HG03575 (cell line): ENCODE data around the gene UBE2S.
"Not testable (repeated sequence)": the region's sequence is repeated elsewhere in the genome, so short reads cannot be mapped to it uniquely, and the experiment has no call there.

Experiments used
- ATAC-seq: cut with Tn5 transposase; IDR thresholded peaks from one replicate; pipeline ENCODE4 v1.9.1; 2021; ENCODE audit not compliant: unreplicated experiment, insufficient number of reproducible peaks, low FRiP score; ENCODE audit errors: extremely low read depth

UBE2S gene

DNA sequence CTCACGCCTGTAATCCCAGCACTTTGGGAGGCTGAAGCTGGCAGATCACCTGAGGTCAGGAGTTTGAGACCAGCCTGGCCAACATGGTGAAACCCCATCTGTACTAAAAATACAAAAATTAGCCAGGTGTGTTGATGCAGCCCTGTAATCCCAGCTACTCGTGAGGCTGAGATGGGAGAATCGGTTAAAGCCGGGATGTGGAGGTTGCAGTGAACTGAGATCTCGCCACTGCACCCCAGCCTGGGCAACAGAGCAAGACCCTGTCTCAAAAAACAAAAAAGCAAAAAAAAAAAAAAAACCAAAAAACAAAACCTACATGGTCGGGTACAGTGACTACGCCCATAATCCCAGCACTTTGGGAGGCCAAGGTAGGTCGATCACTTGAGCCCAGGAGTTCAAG is 1.6 kb upstream of the UBE2S start:
- ATAC-seq: not testable (repeated sequence)

DNA sequence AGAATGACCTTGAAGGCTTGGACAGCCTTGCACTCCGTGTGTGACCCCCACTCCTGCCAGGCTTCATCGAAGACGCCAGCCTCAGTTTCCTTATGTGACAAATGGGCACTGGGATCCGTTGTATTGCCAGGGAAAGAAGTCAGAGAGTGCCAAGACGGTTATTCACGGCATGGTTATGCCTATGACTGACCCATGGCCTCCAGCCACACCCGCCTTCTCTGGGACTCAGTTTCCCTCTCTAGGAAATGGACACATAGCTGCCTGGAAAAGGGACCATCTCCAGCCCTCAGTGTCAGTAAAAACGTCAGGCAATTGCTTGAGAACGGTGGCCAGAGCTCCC is 915 bp upstream of the UBE2S start:
- no peak for ATAC-seq

DNA sequence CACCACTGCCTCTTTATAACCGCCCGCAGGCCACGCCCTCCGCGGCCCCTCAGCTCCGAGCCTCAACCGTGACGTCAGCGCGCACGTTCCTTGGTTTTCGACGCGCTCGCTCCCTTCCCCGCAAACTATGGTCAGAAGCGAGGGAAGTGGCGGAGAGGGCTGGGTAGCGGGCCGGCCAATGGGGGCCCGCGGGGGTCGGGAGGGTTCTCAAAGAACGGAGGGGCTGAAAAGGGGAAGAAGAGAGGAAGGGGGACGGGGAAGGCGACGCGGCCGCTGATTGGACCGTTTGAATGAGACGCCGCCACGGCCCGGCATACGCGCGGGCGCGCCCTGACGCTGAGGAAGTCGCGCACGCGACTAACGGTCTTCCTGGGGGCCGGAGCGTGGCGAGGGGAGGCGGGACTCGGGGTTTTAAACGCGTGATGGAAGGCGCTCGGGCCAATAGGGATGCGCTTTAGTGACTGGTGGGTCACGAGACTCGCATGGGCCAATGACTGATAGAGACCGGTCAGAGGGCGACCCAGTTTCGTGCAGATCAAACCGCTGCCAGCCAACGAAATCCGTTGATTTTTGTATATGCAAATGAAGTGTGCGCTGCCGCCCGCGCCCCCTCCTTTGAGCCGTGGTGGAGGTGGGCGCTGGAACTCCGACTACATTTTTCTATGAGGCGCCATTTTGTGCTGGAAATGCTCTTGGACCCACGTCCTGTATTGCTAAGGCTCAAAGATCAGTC is 378 bp upstream of the UBE2S start:
- peak; percentile 42 for ATAC-seq

DNA sequence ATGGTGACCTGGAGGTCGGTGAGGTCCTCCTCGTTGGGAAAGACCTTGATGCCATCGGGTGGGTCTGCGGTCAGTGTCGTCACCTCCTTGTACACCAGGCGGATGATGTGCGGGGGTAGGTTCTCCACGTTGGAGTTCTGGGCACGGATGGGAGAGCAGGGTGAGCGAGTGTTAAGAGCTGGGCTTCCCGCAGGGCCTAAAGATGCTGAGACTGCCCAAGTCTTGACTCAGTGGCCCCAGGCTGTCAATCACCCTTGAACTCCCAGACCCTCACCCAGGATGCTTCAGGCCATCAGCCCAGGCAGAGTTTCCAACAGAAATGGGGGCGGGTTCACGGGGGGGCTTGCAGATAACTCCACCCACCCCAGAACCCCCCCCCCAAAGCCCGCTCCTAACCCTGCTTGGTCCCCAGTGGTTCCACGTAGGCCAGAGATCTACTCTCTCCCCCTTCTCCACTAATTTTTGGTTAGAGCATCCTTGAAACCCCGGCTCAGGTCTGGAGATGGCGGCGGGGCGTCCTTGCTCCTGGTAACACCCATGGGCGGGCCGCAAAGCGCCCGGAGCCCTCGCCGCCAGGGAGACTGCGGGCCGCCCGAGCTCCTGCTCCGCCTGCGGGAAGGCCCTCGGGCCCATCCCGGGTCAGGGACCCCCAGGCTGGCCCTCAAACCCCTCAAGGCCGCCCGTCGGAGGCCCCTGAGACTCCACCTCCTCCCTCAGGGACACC is 600 bp downstream of the UBE2S start:
- ATAC-seq: no peak

DNA sequence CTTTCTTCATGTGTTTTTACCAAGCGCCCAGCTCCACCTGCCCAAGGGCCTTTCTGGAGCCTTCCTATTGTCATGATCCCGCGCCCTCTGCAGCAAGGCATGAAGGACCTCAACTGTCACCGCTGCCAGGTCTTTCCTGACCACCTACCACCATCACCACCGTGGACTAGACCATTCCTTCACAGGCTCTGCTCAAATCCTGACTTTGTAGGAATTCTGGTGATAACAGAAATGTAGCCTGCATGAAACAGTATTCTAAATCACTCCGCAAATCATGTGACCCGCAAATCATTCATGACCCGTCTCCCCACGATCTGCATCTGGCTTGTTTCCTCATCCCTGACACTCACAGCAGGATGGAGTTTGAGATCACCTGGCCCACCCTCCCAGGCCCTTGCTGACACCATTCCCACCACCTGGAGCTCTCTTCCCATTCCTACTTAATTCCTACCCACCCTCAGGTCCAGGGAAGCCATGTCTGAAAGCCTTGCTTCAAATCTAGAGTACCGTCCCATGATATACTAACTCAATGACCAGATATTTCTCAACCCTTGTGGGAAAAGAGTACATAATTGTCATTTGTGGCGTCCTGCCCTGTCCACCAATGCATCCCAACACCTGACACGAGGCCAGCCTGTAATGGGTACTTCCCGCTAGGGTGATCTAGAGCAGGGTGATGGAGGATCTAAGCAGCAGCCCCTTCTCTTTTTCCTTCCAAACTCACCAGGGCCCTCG is 1.3 kb downstream of the UBE2S start:
- ATAC-seq: no peak

DNA sequence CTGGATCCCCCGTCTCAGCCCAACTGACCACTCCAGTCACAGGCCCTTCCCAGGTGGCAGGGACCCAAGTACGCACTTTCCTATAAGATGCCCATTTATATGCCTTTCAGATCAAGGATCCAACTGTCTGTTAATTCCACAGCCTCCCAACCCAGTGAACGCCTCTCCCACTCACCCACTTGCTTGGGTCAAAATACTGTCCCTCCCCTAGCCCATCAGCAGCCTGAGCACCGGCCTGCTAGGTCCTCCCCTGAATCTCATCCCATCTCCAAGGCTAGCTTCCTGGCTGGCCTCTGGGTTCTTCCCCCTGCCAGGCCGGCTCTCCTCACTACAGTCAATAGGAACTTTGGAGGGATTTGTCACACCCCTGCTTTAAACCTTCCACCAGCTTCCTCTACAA is 1.9 kb downstream of the UBE2S start:
- no peak for ATAC-seq

DNA sequence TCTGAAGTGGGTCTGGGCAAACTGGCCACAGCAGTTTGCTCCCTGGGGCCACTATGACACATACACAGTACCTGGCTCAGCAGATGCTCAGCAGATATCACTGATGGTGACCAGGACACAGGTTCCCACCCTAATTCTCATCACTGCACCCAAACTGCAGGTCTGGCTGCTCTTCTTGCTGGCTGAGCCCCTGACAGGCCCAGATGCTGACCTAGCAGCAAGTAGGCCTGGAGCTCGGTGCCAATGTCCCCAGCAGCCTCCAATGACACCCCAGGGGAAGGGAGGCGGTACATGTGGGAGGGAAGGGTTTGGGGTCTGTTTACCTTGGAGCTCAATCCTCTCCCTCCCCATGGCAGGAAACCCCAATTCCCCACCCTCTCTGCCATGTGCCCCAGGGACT is 5.1 kb downstream of the UBE2S start:
- ATAC-seq: no peak

DNA sequence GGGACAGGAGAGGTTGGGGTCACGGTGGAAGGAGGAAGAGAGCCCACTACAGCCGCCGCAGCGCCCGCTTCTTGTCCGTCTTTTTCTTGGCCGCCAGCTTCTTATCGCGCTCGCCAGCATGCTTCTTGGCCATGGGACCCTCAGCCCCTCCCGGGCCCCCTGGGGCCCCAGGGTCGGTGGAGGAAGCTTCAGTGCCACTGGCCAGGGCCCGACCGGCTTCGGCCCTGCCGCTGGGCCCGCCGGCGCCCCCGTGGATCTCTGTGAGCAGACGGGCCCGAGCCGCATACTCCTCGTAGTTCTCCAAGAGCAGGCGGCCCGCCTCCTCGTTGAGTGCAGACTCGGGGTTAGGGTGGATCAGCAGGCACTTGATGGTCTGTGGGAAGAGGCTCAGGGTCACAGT is 6.2 kb downstream of the UBE2S start:
- ATAC-seq: not testable (repeated sequence)

DNA sequence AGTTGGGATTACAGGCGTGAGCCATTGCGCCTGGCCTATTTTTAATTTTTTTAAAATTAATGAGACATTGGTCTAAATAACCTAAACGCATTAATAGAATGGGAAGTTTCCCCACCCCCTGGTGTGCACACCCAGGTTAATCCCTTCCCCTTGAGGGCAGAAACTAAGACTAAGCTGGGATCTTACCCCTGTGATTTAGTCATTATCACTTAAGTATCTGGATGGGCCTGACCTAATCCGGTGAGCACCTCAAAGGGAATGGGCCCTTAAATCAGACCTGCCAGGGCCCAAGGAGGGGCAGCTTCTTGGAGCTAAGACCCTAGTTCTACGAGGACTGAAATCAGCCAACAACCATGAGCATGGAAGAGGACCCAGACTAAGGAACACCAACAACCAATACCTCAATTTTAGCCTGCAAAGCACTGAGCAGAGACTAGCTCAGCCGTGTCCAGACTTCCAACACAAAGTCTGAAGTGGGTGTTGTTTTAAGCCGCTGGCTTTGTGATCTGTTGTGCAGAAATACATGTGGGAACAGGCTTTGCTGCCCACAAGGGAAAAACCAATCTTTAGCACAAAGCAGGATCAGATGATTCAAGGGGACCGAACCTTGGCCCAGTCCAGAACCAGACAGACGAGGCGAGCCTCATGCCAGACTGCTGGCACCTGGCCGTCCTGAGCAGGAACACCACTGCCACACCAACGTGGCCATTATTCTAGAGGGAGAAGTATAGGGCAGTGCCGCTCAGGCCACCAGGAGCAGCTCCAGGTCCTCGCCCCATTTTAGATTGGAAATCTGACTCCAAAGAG is 7.1 kb downstream of the UBE2S start:
- ATAC-seq: no peak

DNA sequence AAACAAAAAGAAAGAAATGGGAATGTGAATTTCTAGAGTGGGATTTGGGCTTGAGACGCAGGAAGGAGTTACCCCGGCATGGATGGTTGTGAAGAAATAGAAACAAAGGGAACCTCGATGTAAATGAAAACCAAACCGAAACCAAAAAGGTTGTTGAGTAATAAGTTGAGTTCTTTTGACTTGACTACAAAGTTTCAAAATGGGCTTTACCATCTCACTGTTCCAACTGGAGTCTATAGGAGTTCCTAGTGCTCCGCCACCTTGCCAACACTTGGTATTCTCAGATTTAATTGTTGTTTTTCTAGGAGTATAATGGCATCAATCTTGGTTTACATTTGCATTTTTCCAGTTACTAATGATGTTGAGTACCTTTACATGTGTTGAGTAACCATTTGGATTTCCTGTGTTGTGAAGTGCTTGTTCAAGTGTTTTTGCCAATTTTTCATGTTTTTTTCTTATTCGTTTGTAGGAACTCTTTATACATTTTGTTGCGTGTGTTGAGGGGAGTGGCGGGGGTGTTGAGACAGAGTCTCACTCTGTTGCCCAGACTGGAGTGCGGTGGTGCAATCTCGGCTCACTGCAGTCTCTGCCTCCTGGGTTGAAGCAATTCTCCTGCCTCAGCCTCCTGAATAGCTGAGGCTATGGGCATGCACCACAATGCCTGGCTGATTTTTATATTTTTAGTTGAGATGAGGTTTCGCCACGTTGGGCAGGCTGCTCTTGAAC is 9.2 kb downstream of the UBE2S start:
- ATAC-seq: no peak

DNA sequence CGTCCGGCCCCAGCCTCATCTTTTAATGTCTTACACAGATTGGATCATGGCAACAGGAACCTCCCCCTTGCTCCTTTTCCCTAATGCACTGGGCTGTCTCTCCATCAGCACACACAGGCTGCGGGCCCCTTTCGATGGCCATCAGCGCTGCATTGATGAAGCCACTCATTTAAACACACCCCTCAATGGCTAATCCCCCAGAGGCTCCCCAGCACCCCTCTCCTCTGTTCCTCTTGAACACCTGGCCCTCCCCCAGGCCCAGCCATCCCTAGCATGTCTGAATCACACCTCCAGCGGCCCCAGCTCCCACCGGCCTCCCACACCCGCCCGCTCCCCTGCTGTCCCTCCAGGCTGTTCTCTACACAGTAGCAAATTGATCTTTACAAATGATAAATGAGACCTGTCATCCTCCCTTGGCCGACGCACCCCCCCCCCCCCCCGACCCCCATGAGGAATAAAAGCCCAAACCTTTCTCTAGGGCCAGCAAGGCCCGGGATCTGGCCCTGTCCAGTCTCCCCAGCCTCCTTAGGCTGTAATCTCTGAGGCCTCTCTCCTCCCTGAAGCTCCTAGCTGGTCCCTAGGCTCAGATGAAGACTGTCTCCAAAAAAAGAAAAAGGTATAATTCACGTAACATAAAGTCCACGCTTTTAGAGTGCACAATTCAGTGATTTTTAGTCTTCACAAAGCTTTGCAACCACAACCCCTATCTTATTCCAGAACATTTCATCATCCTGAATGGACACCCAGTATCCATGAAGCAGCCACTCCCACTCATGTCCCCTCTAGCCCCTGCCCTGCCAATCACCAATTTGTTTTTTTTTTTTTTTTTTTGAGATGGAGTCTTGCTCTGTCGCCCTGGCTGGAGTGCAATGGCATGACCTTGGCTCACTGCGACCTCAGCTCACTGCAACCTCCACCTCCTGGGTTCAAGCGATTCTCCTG is 14.5 kb downstream of the UBE2S start:
- ATAC-seq: no peak

DNA sequence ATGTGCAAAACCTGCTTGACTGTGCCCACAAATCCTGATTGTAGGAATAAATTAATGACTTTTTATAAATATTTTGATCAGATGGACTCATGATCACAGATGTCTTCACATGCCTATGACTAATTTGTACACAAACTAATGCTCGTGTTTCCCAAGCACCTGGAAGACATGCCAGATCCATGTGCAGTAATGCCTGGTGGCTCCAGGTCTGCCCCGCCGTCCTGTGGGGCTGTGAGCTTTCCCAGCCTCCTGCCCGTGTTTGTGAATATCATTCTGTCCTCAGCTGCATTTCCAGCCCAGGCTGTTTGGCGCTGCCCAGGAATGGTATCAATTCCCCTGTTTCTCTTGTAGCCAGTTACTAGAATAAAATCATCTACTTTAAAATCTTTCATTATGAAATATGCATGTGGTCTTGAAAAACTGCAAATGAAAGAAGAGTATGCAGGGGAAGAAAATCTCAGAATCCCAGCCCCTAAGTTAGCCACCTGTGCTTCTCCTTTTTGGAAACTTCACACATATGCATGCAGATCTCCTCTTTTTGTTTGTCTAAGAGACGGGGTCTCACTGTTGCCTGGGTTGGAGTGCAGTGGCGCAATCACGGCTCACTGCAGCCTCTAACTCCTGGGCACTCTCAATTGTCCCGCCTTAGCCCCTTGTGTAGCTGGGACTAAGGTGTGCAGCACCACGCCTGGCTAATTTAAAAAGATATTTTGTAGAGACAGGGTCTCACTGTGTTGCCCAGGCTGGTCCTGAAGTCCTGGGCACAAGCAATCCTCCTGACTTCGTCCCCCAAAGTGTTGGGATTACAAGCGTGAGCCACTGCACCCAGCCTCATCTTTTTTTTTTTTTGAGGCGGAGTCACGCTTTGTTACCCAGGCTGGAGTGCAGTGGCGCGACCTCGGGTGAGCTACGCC is 15.6 kb downstream of the UBE2S start:
- ATAC-seq: no peak

DNA sequence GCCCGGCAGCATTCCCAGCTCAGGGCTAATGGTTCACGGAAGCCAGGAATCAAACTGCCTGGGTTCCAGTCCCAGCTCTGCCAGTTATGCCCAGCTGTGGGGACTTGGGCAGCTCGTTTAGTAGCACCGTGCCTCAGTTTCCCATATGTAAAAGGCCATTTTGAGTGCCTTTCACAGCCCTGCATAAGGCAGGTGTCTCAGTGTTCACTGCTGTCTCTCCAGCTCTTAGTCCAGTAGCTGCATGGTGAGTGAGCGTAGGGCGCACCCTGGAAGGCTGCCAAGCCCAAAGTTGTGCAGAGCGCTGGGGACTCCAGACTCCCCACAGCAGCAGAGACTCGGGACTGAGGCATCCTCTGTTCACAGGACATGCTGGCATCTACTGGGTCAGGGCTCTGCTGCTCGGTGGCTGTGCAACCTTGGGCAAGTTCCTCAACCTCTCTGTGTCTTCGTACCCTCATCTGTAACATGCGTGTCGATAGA is 16.4 kb downstream of the UBE2S start:
- no peak for ATAC-seq

DNA sequence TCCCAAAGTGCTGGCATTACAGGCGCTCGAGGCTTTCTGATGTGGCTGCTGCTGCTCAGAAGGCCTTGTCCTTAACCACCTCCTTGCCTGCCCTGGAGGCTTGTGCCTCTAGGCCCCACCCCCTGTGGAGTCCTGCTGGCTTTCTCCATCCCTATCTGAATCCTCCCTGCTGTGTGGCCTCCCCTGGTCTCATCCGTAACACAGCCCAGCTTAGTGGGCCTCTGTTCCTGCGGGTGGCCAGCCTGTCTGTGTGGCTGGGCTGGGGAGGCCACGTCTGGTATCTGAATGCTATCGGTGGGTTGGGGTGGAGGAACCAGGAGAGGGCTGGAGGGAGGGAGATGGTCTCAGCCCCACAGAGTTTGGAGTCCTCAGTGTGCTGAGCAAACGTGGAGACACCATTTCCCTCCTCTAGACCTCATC is 17.1 kb downstream of the UBE2S start:
- ATAC-seq: no peak

DNA sequence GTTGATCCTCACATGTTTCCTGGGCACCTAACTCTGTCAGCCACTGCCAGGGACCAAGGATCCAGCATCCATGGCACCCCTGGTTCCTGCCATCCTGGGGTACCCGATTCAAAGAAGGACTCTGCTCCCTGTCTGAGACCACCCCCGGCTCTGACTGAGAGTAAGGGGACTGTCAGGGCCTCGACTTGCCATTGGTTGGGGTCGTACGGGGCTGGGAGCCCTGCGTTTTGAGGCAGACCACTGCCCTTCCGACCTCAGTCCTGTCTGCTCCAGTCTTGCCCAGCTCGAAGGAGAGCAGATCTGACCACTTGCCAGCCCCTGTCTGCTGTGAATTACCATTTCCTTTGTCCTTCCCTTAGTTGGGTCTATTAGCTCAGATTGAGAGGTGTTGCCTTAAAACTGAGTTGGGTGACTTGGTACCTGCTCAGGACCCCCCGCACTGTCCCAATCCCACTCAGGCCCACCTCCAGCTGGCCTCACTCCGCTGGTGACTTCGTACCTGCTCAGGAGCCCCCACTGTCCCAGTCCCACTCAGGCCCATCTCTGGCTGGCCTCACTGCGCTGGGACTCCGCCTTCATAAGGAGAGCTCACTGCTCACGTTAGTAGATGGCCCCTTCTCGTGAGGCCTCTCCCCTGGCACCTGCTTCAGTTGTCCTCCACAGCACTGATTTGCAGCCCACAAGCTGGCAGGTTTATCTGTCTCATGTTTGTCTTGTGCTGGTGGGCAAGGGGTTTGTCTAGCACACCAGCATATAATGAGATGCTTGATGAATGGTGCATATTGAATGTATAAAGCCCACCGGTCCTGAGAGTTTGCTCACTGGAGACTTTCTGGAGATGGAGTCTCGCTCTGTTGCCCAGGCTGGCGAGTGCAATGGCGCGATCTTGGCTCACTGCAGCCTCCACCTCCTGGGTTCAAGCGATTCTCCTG is 17.9 kb downstream of the UBE2S start:
- no peak for ATAC-seq
